HG03521 (cell line): ENCODE results near the gene PPIG.
"Not testable (repeated sequence)": the region's sequence is repeated elsewhere in the genome, so short reads cannot be mapped to it uniquely, and the experiment has no call there.

ENCODE experiments used
- ATAC-seq: cut with Tn5 transposase; IDR thresholded peaks from one replicate; pipeline ENCODE4 v1.9.1; 2021; ENCODE audit warnings: mild to moderate bottlenecking, moderate library complexity; ENCODE audit not compliant: unreplicated experiment

Gene PPIG

GRCh38 chr2:169663247-169663646, 79.1 kb downstream of the PPIG start:
- no peak for ATAC-seq

DNA sequence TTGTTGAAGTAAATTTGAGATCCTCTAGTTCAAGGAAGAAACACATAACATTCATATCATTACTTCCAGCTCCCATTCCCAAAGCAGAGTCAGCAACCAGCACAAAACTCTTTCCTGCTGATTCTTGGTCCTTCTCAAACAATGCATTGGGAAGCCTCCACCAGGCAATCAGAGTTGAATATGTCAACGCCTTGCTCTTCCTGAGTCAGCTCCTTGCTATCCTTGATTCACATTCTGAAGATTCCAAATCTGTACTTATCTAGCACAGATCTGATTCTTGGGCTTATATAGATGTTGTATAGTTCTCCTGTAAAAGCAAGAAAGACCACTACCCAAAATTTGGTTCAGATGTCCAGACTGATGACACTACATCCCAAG, 80.4 kb downstream of the PPIG start:
- ATAC-seq: no peak

GRCh38 chr2:169664978-169665930, 81.1 kb downstream of the PPIG start:
- ATAC-seq: no peak

- no peak for ATAC-seq
Measured at GRCh38 chr2:169667583-169667982, 83.4 kb downstream of the PPIG start.

DNA sequence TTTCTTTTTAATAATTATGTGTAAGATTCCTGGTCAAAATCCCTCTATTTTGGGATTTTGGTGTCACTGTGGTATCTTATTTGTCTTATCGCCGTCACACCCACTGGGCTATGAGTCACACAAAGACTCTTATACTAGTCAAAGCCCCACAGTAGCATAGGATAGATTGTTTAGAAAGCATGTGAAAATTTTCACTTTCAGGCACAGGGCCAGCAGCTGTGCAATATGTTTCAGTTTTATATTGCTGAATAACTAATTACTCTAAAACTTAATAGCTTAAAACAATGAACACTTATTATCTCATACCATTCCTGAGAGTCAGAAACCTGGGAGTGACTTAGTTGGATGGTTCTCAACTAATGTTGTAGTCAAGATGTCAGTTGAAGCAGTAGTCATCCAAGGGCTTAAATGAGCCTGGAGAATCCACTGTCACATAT, 86.1 kb downstream of the PPIG start:
- ATAC-seq: no peak

GRCh38 chr2:169670937-169671336, 86.8 kb downstream of the PPIG start:
- no peak for ATAC-seq

GRCh38 chr2:169672406-169672805, 88.3 kb downstream of the PPIG start:
- no peak for ATAC-seq

- ATAC-seq: no peak
Measured at GRCh38 chr2:169673106-169673505, 89.0 kb downstream of the PPIG start.

DNA sequence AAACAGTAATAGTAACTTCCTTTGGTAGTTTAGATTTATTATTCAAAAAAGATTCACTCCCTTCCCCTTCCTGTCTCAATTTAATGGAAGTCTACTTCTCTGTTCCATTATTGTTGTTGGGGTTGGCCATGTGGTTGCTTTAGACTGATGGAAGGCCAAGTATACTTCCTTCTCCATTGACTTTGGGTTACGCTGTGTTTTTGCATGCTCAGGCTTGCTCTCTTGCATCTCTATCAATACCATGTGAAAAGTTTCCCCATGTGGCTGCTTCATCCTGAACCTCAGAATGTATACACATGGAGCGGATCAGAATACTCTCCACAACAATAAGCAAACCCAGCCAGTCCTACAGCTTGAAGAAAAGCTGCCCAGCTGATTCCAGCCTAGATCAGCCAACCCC, 89.8 kb downstream of the PPIG start:
- ATAC-seq: no peak

- ATAC-seq: no peak
Measured at GRCh38 chr2:169676357-169676756, 92.2 kb downstream of the PPIG start.

GRCh38 chr2:169676850-169677249, 92.7 kb downstream of the PPIG start:
- no peak for ATAC-seq

DNA sequence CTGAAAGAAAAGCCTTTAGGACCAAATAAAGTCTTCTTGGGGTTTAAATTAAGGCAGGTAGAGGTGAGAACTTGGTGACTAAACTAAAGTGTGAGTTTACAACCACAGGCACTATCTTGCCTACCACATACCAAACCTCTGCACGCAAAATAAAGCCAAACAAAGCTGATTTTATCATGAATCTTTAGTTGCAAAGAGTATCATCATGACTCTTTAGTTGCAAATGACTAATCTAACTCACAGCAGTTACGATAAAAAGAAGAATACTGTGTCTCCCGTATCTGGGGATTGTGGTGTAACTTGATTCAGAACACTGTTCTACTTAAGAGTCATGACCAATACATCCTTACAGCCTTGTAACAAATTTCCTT, 98.9 kb downstream of the PPIG start:
- no peak for ATAC-seq

- no peak for ATAC-seq
Measured at GRCh38 chr2:169683425-169684134, 99.4 kb downstream of the PPIG start.

- no peak for ATAC-seq
Measured at GRCh38 chr2:169684135-169684565, 100.0 kb downstream of the PPIG start.

GRCh38 chr2:169684712-169685111, 100.6 kb downstream of the PPIG start:
- ATAC-seq: not testable (repeated sequence)

DNA sequence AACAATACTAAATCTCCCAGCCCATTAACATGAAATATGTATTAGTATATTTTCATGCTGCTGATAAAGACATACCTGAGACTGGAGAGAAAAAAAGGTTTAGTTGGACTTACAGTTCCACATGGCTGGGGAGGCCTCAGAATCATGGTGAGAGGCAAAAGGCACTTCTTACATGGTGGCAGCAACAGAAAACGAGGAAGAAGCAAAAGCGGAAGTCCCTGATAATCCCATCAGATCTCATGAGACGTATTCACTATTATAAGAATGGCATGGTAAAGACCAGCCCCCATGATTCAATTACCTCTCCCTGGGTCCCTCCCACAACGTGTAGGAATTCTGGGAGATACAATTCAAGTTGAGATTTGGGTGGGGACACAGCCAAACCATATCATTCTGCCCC, 102.7 kb downstream of the PPIG start:
- not testable (repeated sequence) for ATAC-seq

DNA sequence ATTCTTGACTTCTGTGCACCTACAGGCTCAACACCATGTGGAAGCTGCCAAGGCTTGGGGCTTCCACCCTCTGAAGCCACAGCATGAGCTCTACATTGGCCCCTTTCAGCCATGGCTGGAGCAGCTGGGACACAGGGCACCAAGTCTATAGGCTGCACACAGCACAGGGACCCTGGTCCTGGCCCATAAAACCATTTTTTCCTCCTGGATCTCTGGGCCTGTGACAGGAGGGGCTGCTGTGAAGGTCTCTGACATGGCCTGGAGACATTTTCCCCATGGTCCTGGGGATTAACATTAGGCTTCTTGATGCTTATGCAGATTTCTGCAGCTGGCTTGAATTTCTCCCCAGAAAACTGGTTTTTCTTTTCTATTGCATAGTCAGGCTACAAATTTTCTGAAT, 103.8 kb downstream of the PPIG start:
- not testable (repeated sequence) for ATAC-seq

DNA sequence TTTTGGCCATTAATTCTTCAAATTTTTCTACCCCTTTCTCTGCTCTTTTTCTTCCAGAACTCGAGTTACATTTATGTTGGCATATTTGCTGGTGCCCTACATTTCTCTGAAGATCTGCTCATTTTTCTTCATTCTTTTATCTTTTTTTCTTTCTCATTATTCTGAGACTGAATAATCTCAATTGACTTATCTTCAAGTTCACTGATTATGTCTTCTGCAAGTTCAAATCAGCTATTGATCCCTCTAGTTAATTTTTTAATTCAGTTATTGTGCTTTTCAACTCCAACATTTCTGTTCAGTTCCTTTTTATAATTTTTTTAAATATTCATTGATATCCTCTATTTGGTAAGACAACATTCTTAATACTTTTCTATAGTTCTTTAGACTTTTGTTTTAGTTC, 106.8 kb downstream of the PPIG start:
- no peak for ATAC-seq
